ENCODE measurements around the gene TTC27. TPM values are rescaled to one million over a fixed set of nuclear protein-coding genes. Genes with fewer than 3 reads are reported as not detected.

Gene TTC27
- total and polyA plus RNA-seq, 12 donors = 4.8 to 17.3 (median 12.1) TPM

GRCh38 chr2:32756074-32756727 is 128.4 kb downstream of the TTC27 start:
- peak overlapping the region in 1 of 10 donors; percentile 37 for H3K4me3 ChIP-seq
- no peak for ATAC-seq
- 90 to 97% methylated on average over 7 of the region's 7 CpGs for WGBS, 2 donors
- no peaks in the 10 kb centered on the region for H3K9me3 ChIP-seq
- DNase-seq = no peak
- H3K36me3 ChIP-seq = peaks cover 0 to 29% (median 0%) of the 10 kb centered on the region in 9 donors
- H3K4me1 ChIP-seq = peaks cover 0 to 26% (median 17%) of the 10 kb centered on the region in 9 donors
- intact Hi-C loops (cut with DNase I) = no loop called here
- peak overlapping the region in 1 of 10 donors; percentile 75 for H3K27ac ChIP-seq
- no peaks in the 10 kb centered on the region for H3K27me3 ChIP-seq
- TF ChIP-seq CTCF (IDR thresholded peaks at IDR 0.05) = no peak

GRCh38 chr2:32758232-32758631 is 130.4 kb downstream of the TTC27 start:
- Histone ChIP-seq H3K4me3 (peak overlapping the region in 3 of 10 donors; percentile 13 to 28 (median 21)), H3K36me3 (peaks cover 0 to 29% (median 0%) of the 10 kb centered on the region in 9 donors), H3K4me1 (peaks cover 0 to 14% (median 4%) of the 10 kb centered on the region in 9 donors), H3K27ac (peak overlapping the region in 5 of 10 donors; percentile 3 to 67 (median 16)), H3K27me3 (no peaks in the 10 kb centered on the region), H3K9me3 (no peaks in the 10 kb centered on the region)
- 64 to 71% methylated on average over 11 of the region's 11 CpGs for WGBS, 2 donors
- intact Hi-C loops (cut with DNase I) = no loop called here
- ATAC-seq (peak in 6 of 8 donors; percentile 33 to 79 (median 62)), DNase-seq (no peak)
- TF ChIP-seq CTCF (IDR thresholded peaks at IDR 0.05) = no peak

GRCh38 chr2:32760628-32761027 is 132.8 kb downstream of the TTC27 start:
- ATAC-seq = no peak
- WGBS, 2 donors = 91 to 93% methylated on average over 4 of the region's 4 CpGs
- Histone ChIP-seq H3K27me3 (no peaks in the 10 kb centered on the region), H3K27ac (no peak overlapping the region), H3K4me3 (no peak overlapping the region), H3K4me1 (peaks cover 0 to 14% (median 0%) of the 10 kb centered on the region in 9 donors), H3K9me3 (no peaks in the 10 kb centered on the region), H3K36me3 (peaks cover 0 to 32% (median 0%) of the 10 kb centered on the region in 9 donors)
- intact Hi-C loops (cut with DNase I) = no loop called here
- no peak for DNase-seq
- TF ChIP-seq CTCF (IDR thresholded peaks at IDR 0.05) = no peak

GRCh38 chr2:32768387-32769174 is 140.7 kb downstream of the TTC27 start:
- peak overlapping the region in 3 of 10 donors; percentile 2 to 25 (median 8) for H3K27ac ChIP-seq
- H3K36me3 ChIP-seq = peaks cover 0 to 13% (median 0%) of the 10 kb centered on the region in 9 donors
- H3K4me3 ChIP-seq = no peak overlapping the region
- 33 to 71% methylated on average over 1 of the region's 1 CpG for WGBS, 2 donors
- H3K27me3 ChIP-seq = no peaks in the 10 kb centered on the region
- peaks cover 0 to 36% (median 10%) of the 10 kb centered on the region in 9 donors for H3K4me1 ChIP-seq
- TF ChIP-seq CTCF (IDR thresholded peaks at IDR 0.05) = no peak
- DNase-seq (no peak), ATAC-seq (peak in 5 of 8 donors; percentile 35 to 80 (median 59))
- no peaks in the 10 kb centered on the region for H3K9me3 ChIP-seq
- intact Hi-C loops (cut with DNase I) = no loop called here

Measured in heart right ventricle (tissue), 16 donors.